Fibroblast of skin of back (primary cell): ENCODE measurements around the gene SCAMP1.

Experiments used
- DNase-seq: peaks from one replicate; pipeline ENCODE4 v3.0.0-alpha.2; 2013

Gene SCAMP1

GRCh38 chr5:78514427-78515330 lies 154.3 kb downstream of the SCAMP1 start:
- peak; percentile 64 for DNase-seq

DNA sequence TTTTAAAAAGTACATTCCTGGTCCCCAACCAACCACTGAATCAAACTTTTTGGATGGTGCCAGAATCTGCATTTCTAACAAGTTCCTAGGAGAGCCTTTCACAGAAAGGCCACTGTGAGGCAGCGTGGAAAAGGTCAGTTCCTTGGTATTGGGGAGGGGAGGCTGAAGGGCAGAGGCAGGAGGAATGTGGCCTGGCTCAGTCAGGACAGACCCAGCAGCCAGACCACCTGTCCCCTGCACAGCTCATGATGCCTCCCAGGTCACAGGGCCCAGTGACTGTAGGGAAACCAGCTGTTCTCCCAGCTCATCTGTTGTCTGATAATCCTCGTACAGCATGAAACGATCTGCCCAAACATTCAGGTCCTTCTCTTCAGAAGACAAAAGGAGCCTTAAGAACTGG lies 155.3 kb downstream of the SCAMP1 start:
- no peak for DNase-seq

DNA sequence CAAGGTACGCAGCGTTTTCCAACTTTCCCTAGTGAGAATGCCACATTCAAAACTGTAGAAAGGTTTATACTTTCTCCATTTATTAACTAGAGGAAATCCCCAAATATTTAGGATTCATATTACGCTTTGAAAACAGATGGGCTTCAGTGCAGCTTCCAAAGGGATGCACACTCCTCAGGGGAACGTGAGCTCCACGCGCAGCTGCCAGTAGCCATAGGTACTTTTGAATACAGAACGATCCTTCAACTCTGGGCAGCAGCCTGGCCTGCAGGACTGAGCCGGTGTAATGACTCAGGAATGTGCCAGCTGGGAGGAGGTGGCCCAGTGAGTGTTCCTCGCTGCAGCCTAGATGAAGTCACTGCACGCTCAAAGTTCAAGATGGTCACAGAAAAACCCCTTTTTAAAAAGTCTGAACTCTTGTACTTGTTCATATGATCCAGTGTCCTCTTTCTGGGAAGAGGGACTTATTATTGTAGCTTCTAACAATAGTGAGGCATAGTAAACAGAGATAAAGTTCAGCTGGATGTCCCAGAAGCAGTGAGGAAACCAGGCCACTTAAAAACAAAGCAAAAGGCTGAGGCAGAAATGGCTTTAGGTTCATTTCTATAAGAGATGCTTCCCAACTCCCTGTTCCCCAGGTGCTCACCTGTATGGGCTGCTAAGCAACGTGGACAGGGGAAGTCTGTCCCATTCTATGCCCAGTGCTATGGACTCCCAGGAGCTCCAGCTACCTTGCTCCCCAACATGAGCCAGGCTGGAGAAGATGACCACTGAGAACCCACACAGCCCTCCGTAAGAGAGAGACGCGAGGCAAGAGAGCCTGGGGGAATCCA lies 158.2 kb downstream of the SCAMP1 start:
- DNase-seq = peak; percentile 90

DNA sequence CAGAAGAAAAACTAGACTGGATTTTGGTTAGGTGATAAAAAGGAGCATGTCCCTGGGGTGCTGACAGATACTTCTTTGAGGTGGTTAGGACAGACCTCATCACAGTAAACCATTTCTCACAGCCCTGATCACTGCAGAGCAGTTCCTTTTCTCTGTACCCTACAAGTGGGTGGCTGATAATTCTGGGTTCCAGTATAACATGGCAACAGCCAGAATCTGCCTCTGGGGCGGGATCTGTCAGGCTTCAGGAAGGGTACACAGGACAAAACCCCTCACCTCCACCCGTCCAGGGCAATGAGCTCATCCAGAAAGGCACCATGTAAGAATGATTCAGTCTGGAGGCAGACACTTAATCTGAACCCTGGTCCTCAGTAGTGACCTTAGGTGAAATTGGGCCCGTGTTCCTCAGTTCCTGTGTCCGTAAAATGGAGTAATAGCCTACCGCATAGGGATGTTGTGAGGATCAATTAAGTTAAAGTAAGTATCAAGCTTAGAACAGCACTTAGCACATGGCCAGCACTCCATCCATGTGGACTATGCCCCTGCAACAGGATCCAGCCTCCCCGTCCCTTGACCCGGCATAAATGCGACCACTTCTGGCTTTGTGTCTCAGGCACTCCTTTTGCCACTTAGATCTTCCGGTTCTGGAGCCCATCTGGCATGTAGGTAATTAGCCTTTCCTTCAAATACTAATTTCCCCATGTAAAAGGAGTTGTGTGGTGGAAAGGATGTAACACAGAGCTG lies 159.0 kb downstream of the SCAMP1 start:
- DNase-seq = no peak

GRCh38 chr5:78521455-78521854 lies 161.0 kb downstream of the SCAMP1 start:
- DNase-seq = no peak

DNA sequence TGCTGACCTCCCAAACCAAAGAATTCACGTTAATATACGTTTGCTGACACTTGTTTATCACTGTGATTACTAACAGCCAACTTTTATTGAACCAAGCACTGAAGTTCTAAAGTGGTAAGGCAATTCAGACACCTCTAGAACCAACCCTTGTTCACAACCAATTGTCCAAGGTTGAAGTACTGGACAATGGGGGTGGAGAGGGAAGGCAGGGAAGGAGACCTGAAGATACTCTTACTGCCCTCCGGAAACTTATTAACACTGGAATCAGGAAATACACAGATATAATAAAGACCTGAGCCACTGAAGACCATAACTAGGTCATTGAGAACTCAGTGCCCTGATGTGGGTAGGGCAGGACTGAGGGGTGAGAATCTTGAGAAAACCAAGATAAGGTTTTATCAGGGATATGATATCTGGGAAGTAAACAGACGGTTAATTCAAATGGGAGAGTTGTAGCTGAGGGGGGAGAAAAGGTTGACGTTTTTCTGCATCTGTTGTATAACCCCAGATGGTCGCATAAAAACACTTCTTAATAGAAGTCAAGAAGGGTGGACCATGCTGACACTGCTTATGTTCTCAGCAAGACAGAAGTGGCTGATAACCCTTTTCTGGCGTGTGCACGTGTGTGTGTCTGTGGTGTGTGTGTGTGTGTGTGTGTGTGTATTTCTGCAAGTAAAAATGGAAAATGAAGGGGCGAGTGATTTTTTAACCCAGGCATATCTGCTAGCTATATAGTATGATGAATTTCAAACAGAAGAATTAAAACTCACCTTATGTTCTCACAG lies 162.3 kb downstream of the SCAMP1 start:
- DNase-seq = no peak

DNA sequence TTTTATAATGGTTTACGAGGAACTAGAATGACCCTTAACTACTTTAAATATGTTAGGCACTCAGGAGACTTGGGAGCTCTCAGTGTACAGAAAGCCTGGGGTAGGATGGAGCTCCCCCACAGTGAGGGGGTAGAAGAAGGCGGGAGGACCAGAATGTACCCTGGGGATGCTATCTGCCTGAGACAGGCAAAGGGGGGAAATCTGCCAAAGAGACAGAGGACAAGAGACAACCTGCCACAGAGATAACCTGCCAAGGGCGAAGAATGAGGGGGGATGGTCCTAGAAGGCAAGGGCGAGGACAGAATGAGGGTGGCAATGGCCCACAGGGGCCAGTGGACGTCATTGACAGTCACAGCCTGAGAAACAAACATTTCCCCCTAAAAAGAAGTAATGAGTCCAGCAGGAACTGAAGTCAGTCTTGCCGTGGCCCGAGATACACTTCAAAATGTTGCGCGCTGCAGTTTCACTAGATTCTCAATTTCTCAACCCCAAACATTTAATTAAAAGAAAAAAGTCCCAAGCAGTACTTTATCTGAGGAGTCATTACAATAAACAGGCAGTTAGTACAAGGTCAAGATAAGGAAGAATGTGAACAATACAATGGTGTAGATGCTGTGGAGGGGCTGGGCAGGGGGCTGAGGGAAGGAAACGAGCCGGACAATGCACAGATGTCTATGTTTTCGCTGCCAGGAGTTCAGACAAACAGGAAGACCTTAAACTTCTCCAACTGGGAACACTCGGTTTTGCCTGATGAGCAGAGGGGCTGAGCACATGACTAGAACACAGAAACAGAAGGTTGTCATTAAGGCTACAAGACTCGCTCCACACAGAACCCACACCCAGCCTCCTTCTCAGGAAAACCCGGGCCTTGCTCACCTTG lies 163.1 kb downstream of the SCAMP1 start:
- DNase-seq = no peak

DNA sequence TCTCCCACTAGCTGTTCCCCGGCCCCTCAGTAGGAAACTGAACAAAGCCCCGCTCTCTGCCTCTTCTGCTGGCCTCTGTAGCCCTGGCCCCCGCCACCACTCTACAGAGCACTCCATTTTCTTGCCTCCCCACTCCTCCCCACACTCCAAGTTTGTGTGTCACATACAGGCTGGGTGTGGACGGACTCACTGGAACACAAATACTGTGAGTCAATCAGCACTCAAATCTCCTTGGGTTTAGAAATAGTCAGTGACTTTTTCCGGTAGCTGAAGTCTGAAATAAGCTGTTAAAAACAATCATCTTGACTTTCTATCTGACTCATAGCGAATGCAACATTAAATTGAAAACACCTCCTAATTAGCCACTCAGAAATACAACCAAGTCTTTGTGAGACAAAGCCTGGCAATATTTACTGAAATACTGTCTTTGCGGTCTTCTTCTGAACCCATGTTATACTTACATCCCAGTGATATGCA lies 165.7 kb downstream of the SCAMP1 start:
- DNase-seq = peak; percentile 92

GRCh38 chr5:78527054-78527859 lies 166.8 kb downstream of the SCAMP1 start:
- DNase-seq = peak; percentile 98

GRCh38 chr5:78527925-78528324 lies 167.5 kb downstream of the SCAMP1 start:
- no peak for DNase-seq
